Measurements from ENCODE around the gene NPTXR.

The NPTXR gene

DNA sequence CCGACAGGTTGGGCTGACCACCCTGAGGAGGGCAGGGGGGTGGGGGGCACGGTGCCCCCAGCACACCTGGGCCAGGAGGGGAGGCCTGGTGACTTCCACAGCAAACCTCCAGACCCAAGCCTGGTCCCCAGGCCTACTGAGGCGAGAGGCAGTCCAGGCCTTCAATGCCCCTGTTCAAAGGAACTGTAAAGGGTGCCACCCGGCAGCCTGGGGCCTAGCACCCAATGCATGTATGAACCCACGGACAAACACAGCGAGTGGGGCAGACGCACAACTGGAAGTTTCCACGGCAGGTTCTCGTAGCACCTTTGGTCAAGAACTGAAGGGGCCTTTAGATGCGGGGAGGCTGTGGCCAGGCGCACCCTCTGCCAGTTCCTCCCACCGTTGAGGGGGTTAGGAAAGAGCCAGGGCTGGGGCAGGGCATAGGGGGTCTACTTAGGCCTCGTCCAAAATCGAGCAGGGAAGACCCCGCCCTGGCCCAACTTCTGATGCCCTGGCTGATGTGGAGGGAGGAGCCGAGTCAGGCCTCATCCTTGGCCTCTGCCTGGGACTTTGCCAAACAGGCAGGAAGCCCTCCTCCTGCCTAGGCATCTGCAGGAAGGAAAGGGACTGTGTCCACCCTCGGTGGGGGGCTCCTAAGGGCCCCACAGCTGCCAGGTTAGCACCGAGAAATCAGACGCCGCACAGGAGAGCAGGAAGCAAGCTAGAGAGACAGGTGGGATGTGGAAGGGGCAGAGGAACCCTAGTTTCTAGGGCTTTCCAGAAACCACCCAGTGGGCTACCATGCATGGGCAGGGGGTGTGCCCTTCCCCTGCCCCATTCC, 21.6 kb upstream of the NPTXR start:
- in situ Hi-C loops (cut with MboI; ENCODE audit: low pct_unique_long_range_greater_than_20kb, low sequenced_read_pairs, unreplicated experiment), result no loop called here
- no peak for TF ChIP-seq CTCF (IDR thresholded peaks at IDR 0.05; ENCODE audit: extremely low read depth, insufficient read depth, missing control alignments)
- DNase-seq (ENCODE audit: low spot score), result no peak

GRCh38 chr22:38864361-38865191, 20.7 kb upstream of the NPTXR start:
- in situ Hi-C loops (cut with MboI; ENCODE audit: low pct_unique_long_range_greater_than_20kb, low sequenced_read_pairs, unreplicated experiment), result no loop called here
- no peak for TF ChIP-seq CTCF (IDR thresholded peaks at IDR 0.05; ENCODE audit: extremely low read depth, insufficient read depth, missing control alignments)

GRCh38 chr22:38863531-38864131, 19.8 kb upstream of the NPTXR start:
- TF ChIP-seq CTCF (IDR thresholded peaks at IDR 0.05; ENCODE audit: extremely low read depth, insufficient read depth, missing control alignments), result no peak
- DNase-seq (ENCODE audit: low spot score), result no peak
- in situ Hi-C loops (cut with MboI; ENCODE audit: low pct_unique_long_range_greater_than_20kb, low sequenced_read_pairs, unreplicated experiment), result no loop called here

More at GRCh38 chr22:38864361-38865191, 20.7 kb upstream of the NPTXR start:
- DNase-seq (ENCODE audit: low spot score), result no peak

GRCh38 chr22:38862375-38863329, 18.8 kb upstream of the NPTXR start:
- no peak for TF ChIP-seq CTCF (IDR thresholded peaks at IDR 0.05; ENCODE audit: extremely low read depth, insufficient read depth, missing control alignments)
- no peak for DNase-seq (ENCODE audit: low spot score)
- in situ Hi-C loops (cut with MboI; ENCODE audit: low pct_unique_long_range_greater_than_20kb, low sequenced_read_pairs, unreplicated experiment), result no loop called here

- in situ Hi-C loops (cut with MboI; ENCODE audit: low pct_unique_long_range_greater_than_20kb, low sequenced_read_pairs, unreplicated experiment), result no loop called here
- no peak for DNase-seq (ENCODE audit: low spot score)
- no peak for TF ChIP-seq CTCF (IDR thresholded peaks at IDR 0.05; ENCODE audit: extremely low read depth, insufficient read depth, missing control alignments)
Observed at GRCh38 chr22:38861927-38862326, 18.1 kb upstream of the NPTXR start.
